Trophoblast cell (in vitro differentiated cells and primary cell): Measurements from ENCODE around the gene CCT5.
A peak's percentile ranks its signal among the peaks of the same experiment; 100 is the strongest.

ENCODE experiments used
- DNase-seq, 2 donors: peaks; one replicate each; pipeline ENCODE4 v3.0.0-alpha.2; 2016
- H2AFZ ChIP-seq: 2 replicates; pipeline ENCODE4 v1.6.1; 2013; ENCODE audit warnings: low read length, moderate library complexity, mild to moderate bottlenecking; ENCODE audit not compliant: insufficient read depth, poor library complexity
- H2AK5ac ChIP-seq: 2 replicates; pipeline ENCODE4 v1.6.1; 2013; ENCODE audit warnings: mild to moderate bottlenecking, low read length
- H2BK120ac ChIP-seq: 2 replicates; pipeline ENCODE4 v1.6.1; 2013; ENCODE audit warnings: low read length, mild to moderate bottlenecking, moderate library complexity; ENCODE audit not compliant: insufficient read depth, poor library complexity
- H2BK12ac ChIP-seq: 2 replicates; pipeline ENCODE4 v1.6.1; 2013; ENCODE audit warnings: mild to moderate bottlenecking, low read length, moderate library complexity
- H2BK5ac ChIP-seq: 2 replicates; pipeline ENCODE4 v1.6.1; 2013; ENCODE audit warnings: low read length, low read depth, moderate library complexity, mild to moderate bottlenecking; ENCODE audit not compliant: poor library complexity
- H3K14ac ChIP-seq: 2 replicates; pipeline ENCODE4 v1.6.1; 2013; ENCODE audit warnings: mild to moderate bottlenecking, low read length
- H3K18ac ChIP-seq: 2 replicates; pipeline ENCODE4 v1.6.1; 2013; ENCODE audit warnings: mild to moderate bottlenecking, low read length
- H3K23ac ChIP-seq: 2 replicates; pipeline ENCODE4 v1.6.1; 2013; ENCODE audit warnings: low read length
- H3K27ac ChIP-seq: 2 replicates; pipeline ENCODE4 v1.5.1; 2013; ENCODE audit warnings: low read depth, mild to moderate bottlenecking, inconsistent platforms, low read length, moderate library complexity
- H3K27me3 ChIP-seq: 2 replicates; pipeline ENCODE4 v1.6.1; 2013; ENCODE audit warnings: inconsistent platforms, mild to moderate bottlenecking, low read length, moderate library complexity; ENCODE audit not compliant: insufficient read depth
- H3K36me3 ChIP-seq, 2 experiments: 1 replicate in 1 of 2; 2 replicates in 1 of 2; pipeline ENCODE4 v1.6.1; 2013; ENCODE audit warnings: low read length in 2 of 2, mild to moderate bottlenecking in 2 of 2, moderate library complexity in 1 of 2; ENCODE audit not compliant: insufficient read depth in 2 of 2, control insufficient read depth in 1 of 2
- H3K4ac ChIP-seq: 2 replicates; pipeline ENCODE4 v1.6.1; 2013; ENCODE audit warnings: low read depth, mild to moderate bottlenecking, low read length, moderate library complexity
- H3K4me1 ChIP-seq, 2 experiments: 1 replicate in 1 of 2; 2 replicates in 1 of 2; pipeline ENCODE4 v1.6.1; 2013; ENCODE audit warnings: low read length in 2 of 2, mild to moderate bottlenecking in 2 of 2, moderate library complexity in 1 of 2; ENCODE audit not compliant: insufficient read depth in 2 of 2, control insufficient read depth in 1 of 2
- H3K4me2 ChIP-seq: 2 replicates; pipeline ENCODE4 v1.6.1; 2013; ENCODE audit warnings: inconsistent platforms, mild to moderate bottlenecking, low read length, moderate library complexity
- H3K4me3 ChIP-seq: 2 replicates; pipeline ENCODE4 v1.5.1; 2013; ENCODE audit warnings: mild to moderate bottlenecking, low read depth, low read length, inconsistent platforms
- H3K79me1 ChIP-seq: one replicate; pipeline ENCODE4 v1.6.1; 2013; ENCODE audit warnings: low read length
- H3K79me2 ChIP-seq: 2 replicates; pipeline ENCODE4 v1.6.1; 2013; ENCODE audit warnings: low read length, mild to moderate bottlenecking; ENCODE audit not compliant: control insufficient read depth, insufficient read depth, poor library complexity
- H3K9ac ChIP-seq: 2 replicates; pipeline ENCODE4 v1.6.1; 2013; ENCODE audit warnings: mild to moderate bottlenecking, low read length
- H3K9me3 ChIP-seq: 2 replicates; pipeline ENCODE4 v1.6.1; 2013; ENCODE audit warnings: low read depth, mild to moderate bottlenecking, control low read depth, inconsistent platforms, low read length; ENCODE audit not compliant: insufficient read depth
- H4K12ac ChIP-seq: 2 replicates; pipeline ENCODE4 v1.6.1; 2013; ENCODE audit warnings: low read depth, mild to moderate bottlenecking, low read length, moderate library complexity
- H4K8ac ChIP-seq: 2 replicates; pipeline ENCODE4 v1.6.1; 2013; ENCODE audit warnings: low read depth, mild to moderate bottlenecking, low read length, moderate library complexity
- H4K91ac ChIP-seq: one replicate; pipeline ENCODE4 v1.6.1; 2013; ENCODE audit warnings: low read depth, mild to moderate bottlenecking, low read length, moderate library complexity
- WGBS: extraction: QIAGEN DNeasy Blood & Tissue Kit; methylation state at CpG from one replicate; pipeline ENCODE4 v1.1.7; 2013; ENCODE audit warnings: missing lambda C conversion rate; ENCODE audit not compliant: insufficient read length, insufficient coverage; ENCODE audit errors: extremely low coverage; 5-methylcytosine and 5-hydroxymethylcytosine counted together

Gene CCT5

GRCh38 chr5:10262995-10263394, 12.9 kb downstream of the CCT5 start:
- H3K9me3 ChIP-seq = no peaks in the 10 kb centered on the region

DNA sequence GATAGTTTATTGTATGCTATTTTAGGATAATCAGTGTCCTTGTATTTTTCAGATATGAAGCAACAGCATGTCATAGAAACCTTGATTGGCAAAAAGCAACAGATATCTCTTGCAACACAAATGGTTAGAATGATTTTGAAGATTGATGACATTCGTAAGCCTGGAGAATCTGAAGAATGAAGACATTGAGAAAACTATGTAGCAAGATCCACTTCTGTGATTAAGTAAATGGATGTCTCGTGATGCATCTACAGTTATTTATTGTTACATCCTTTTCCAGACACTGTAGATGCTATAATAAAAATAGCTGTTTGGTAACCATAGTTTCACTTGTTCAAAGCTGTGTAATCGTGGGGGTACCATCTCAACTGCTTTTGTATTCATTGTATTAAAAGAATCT, 14.5 kb downstream of the CCT5 start:
- Histone ChIP-seq H3K18ac (no peak overlapping the region), H3K9ac (no peak overlapping the region), H2BK5ac (no peak overlapping the region), H2AK5ac (no peak overlapping the region), H2AFZ (no peak overlapping the region), H3K27me3 (no peaks in the 10 kb centered on the region), H3K27ac (no peak overlapping the region), H3K14ac (no peak overlapping the region), H3K23ac (no peak overlapping the region), H2BK120ac (no peak overlapping the region), H3K79me2 (no peaks in the 10 kb centered on the region), H3K4me3 (no peak overlapping the region), H3K36me3 (peaks cover 24 to 36% of the 10 kb centered on the region in 2 experiments), H3K4me2 (no peak overlapping the region), H3K4ac (no peak overlapping the region), H2BK12ac (no peak overlapping the region), H4K8ac (no peak overlapping the region), H3K4me1 (peaks cover 1 to 2% of the 10 kb centered on the region in 2 experiments), H3K79me1 (no peaks in the 10 kb centered on the region), H4K12ac (no peak overlapping the region), H4K91ac (no peak overlapping the region), H3K9me3 (no peaks in the 10 kb centered on the region)
- no CpG with 5 or more reads among the region's 3 CpGs for WGBS
- DNase-seq = peak; percentile 13 to 80

More at GRCh38 chr5:10262995-10263394, 12.9 kb downstream of the CCT5 start:
- Histone ChIP-seq H3K9ac (no peak overlapping the region), H3K18ac (no peak overlapping the region), H2AK5ac (no peak overlapping the region), H3K23ac (no peak overlapping the region), H4K91ac (no peak overlapping the region), H3K4me3 (peak overlapping the region; percentile 14), H3K14ac (no peak overlapping the region), H3K36me3 (peaks cover 33 to 51% of the 10 kb centered on the region in 2 experiments), H2BK120ac (no peak overlapping the region), H3K27me3 (no peaks in the 10 kb centered on the region), H3K4me2 (no peak overlapping the region), H2AFZ (no peak overlapping the region), H3K4me1 (peaks cover 0 to 2% of the 10 kb centered on the region in 2 experiments), H4K12ac (no peak overlapping the region), H3K4ac (no peak overlapping the region), H2BK12ac (no peak overlapping the region), H4K8ac (no peak overlapping the region), H3K27ac (no peak overlapping the region), H2BK5ac (no peak overlapping the region), H3K79me2 (no peaks in the 10 kb centered on the region), H3K79me1 (no peaks in the 10 kb centered on the region)
- DNase-seq = no peak
- WGBS = no CpG with 5 or more reads among the region's 11 CpGs

GRCh38 chr5:10265245-10266109, 15.4 kb downstream of the CCT5 start:
- Histone ChIP-seq H3K27ac (no peak overlapping the region), H4K12ac (no peak overlapping the region), H3K23ac (no peak overlapping the region), H3K79me2 (no peaks in the 10 kb centered on the region), H4K91ac (no peak overlapping the region), H2BK120ac (no peak overlapping the region), H2AK5ac (no peak overlapping the region), H3K4me3 (no peak overlapping the region), H3K9ac (no peak overlapping the region), H2AFZ (no peak overlapping the region), H3K79me1 (no peaks in the 10 kb centered on the region), H3K14ac (no peak overlapping the region), H2BK12ac (no peak overlapping the region), H3K18ac (no peak overlapping the region), H2BK5ac (no peak overlapping the region), H3K9me3 (no peaks in the 10 kb centered on the region), H3K27me3 (no peaks in the 10 kb centered on the region), H4K8ac (no peak overlapping the region), H3K36me3 (peaks cover 18 to 29% of the 10 kb centered on the region in 2 experiments), H3K4ac (no peak overlapping the region), H3K4me1 (peaks cover 2 to 6% of the 10 kb centered on the region in 2 experiments), H3K4me2 (no peak overlapping the region)
- no peak for DNase-seq
- no CpG with 5 or more reads among the region's 6 CpGs for WGBS

- Histone ChIP-seq H3K36me3 (peaks cover 14 to 23% of the 10 kb centered on the region in 2 experiments), H3K4me3 (no peak overlapping the region), H2AFZ (no peak overlapping the region), H3K4ac (no peak overlapping the region), H3K9me3 (no peaks in the 10 kb centered on the region), H3K18ac (no peak overlapping the region), H3K9ac (no peak overlapping the region), H3K27me3 (no peaks in the 10 kb centered on the region), H4K91ac (no peak overlapping the region), H3K79me1 (no peaks in the 10 kb centered on the region), H2BK12ac (no peak overlapping the region), H3K14ac (no peak overlapping the region), H3K23ac (no peak overlapping the region), H3K27ac (no peak overlapping the region), H4K8ac (no peak overlapping the region), H3K79me2 (no peaks in the 10 kb centered on the region), H3K4me1 (peaks cover 2 to 6% of the 10 kb centered on the region in 2 experiments), H2BK5ac (no peak overlapping the region), H2BK120ac (no peak overlapping the region), H3K4me2 (no peak overlapping the region), H4K12ac (no peak overlapping the region), H2AK5ac (no peak overlapping the region)
- no CpG with 5 or more reads among the region's 4 CpGs for WGBS
- no peak for DNase-seq
Observed at GRCh38 chr5:10266137-10266536, 16.1 kb downstream of the CCT5 start.
